GM21786 (cell line): Measurements from ENCODE around the gene RERE.
"Not testable (repeated sequence)": the region's sequence is repeated elsewhere in the genome, so short reads cannot be mapped to it uniquely, and the experiment has no call there.

Source experiments
- ATAC-seq: cut with Tn5 transposase; IDR thresholded peaks from one replicate; pipeline ENCODE4 v1.9.1; 2021; ENCODE audit not compliant: unreplicated experiment

Gene RERE

GRCh38 chr1:8809342-8809736, 8.1 kb downstream of the RERE start:
- ATAC-seq, result no peak

- ATAC-seq, result no peak
Measured at GRCh38 chr1:8807004-8807403, 10.4 kb downstream of the RERE start.

- no peak for ATAC-seq
Measured at GRCh38 chr1:8800416-8800815, 17.0 kb downstream of the RERE start.

GRCh38 chr1:8797216-8797615, 20.2 kb downstream of the RERE start:
- ATAC-seq, result no peak

- ATAC-seq, result no peak
Measured at GRCh38 chr1:8796812-8797211, 20.6 kb downstream of the RERE start.

GRCh38 chr1:8794605-8795004, 22.8 kb downstream of the RERE start:
- no peak for ATAC-seq

- no peak for ATAC-seq
Measured at GRCh38 chr1:8791819-8792218, 25.6 kb downstream of the RERE start.

- ATAC-seq, result no peak
Measured at GRCh38 chr1:8790987-8791386, 26.5 kb downstream of the RERE start.

- ATAC-seq, result no peak
Measured at GRCh38 chr1:8790478-8790877, 27.0 kb downstream of the RERE start.

GRCh38 chr1:8789314-8790214, 27.9 kb downstream of the RERE start:
- ATAC-seq, result no peak

- ATAC-seq, result no peak
Measured at GRCh38 chr1:8787218-8787617, 30.2 kb downstream of the RERE start.

GRCh38 chr1:8786204-8786603, 31.2 kb downstream of the RERE start:
- ATAC-seq, result not testable (repeated sequence)

- no peak for ATAC-seq
Measured at GRCh38 chr1:8782955-8783354, 34.5 kb downstream of the RERE start.

GRCh38 chr1:8782001-8782620, 35.3 kb downstream of the RERE start:
- ATAC-seq, result no peak

GRCh38 chr1:8780405-8780804, 37.0 kb downstream of the RERE start:
- ATAC-seq, result no peak

- no peak for ATAC-seq
Measured at GRCh38 chr1:8777867-8778266, 39.6 kb downstream of the RERE start.

- ATAC-seq, result no peak
Measured at GRCh38 chr1:8776104-8776503, 41.3 kb downstream of the RERE start.

GRCh38 chr1:8767006-8767405, 50.4 kb downstream of the RERE start:
- no peak for ATAC-seq

GRCh38 chr1:8765198-8765597, 52.2 kb downstream of the RERE start:
- ATAC-seq, result no peak

- no peak for ATAC-seq
Measured at GRCh38 chr1:8764293-8764937, 53.0 kb downstream of the RERE start.

GRCh38 chr1:8763888-8764287, 53.6 kb downstream of the RERE start:
- ATAC-seq, result peak; percentile 65

- no peak for ATAC-seq
Measured at GRCh38 chr1:8754993-8755392, 62.4 kb downstream of the RERE start.
